ENCODE data around the gene KRT3. TPM values are rescaled to one million over a fixed set of nuclear protein-coding genes. Genes with fewer than 3 reads are reported as not detected.

The KRT3 gene
- total RNA-seq, 2 experiments from 2014 or later, result not detected

DNA sequence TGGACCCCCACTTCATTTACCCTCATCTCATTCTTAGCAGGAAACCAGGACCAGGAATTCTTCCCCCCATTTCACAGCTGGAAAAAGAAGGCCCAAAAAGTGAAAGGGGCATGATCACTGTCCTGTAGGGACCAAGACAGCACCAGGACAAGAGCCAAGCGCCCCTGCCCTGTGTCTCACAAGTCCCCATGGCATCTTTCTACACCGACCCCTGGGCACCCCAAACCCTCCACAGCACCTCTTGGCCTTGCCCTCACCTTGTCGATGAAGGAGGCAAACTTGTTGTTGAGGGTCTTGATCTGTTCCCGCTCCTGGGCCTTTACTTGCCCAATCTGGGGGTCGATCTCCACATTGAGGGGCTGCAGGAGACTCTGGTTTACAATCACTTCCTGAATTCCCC lies 19.5 kb downstream of the KRT3 start:
- H3K9me3 Mint-ChIP-seq, result no peaks in the 10 kb centered on the region
- intact Hi-C loops (cut with micrococcal nuclease), result no loop called here
- H3K27ac Mint-ChIP-seq, result no peak overlapping the region
- H3K36me3 Mint-ChIP-seq (ENCODE audit: low read depth), result no peaks in the 10 kb centered on the region
- CTCF ChIA-PET, result interaction anchor here (0.8 kb wide), 2 partner anchors 89 to 619 kb away, joined by 3 read pairs; no protein-coding TSS in a partner anchor
- no peak overlapping the region for H3K4me3 Mint-ChIP-seq
- TF ChIP-seq, protein P1, sequence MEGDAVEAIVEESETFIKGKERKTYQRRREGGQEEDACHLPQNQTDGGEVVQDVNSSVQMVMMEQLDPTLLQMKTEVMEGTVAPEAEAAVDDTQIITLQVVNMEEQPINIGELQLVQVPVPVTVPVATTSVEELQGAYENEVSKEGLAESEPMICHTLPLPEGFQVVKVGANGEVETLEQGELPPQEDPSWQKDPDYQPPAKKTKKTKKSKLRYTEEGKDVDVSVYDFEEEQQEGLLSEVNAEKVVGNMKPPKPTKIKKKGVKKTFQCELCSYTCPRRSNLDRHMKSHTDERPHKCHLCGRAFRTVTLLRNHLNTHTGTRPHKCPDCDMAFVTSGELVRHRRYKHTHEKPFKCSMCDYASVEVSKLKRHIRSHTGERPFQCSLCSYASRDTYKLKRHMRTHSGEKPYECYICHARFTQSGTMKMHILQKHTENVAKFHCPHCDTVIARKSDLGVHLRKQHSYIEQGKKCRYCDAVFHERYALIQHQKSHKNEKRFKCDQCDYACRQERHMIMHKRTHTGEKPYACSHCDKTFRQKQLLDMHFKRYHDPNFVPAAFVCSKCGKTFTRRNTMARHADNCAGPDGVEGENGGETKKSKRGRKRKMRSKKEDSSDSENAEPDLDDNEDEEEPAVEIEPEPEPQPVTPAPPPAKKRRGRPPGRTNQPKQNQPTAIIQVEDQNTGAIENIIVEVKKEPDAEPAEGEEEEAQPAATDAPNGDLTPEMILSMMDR (IDR thresholded peaks at IDR 0.05), result no peak
- H3K27me3 Mint-ChIP-seq, result no peaks in the 10 kb centered on the region
- POLR2A ChIA-PET, result no interaction called here
- ATAC-seq, result no peak
- H3K4me1 Mint-ChIP-seq (ENCODE audit: low read depth), result no peaks in the 10 kb centered on the region
- no peak for DNase-seq

DNA sequence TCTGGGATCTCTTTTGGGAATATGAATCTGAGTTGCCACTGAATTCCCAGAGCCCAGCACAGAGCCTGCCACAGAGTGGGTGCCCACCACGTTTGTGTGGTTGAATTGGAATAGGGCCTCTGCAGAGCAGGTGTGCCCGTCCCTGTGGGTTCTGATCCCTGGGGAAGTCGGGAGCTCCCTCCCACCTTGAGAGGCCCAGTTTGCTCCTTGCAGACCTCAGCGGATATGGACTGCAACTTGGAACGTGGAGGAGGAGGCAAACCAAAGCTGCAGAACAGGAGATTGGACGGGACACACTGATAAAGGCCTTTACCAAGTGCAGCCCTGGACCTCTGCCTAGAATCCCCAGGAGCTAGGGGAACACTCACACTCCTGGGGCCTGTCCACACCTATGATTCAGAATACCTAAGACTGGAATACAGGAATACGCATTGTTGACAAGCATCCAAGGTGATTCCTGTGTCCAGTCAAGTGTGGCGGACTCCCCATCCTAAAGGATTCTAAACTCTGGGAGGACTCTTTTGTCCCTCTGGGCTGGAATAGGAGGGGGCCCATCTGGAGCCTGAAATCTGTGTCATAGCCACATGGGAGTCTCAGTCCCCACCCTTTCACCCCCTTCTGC lies 21.2 kb downstream of the KRT3 start:
- TF ChIP-seq, protein P1 (IDR thresholded peaks at IDR 0.05), result no peak
- Mint-ChIP-seq H3K4me3 (no peak overlapping the region), H3K27me3 (peaks cover 3% of the 10 kb centered on the region), H3K27ac (no peak overlapping the region), H3K9me3 (no peaks in the 10 kb centered on the region), H3K36me3 (ENCODE audit: low read depth) (no peaks in the 10 kb centered on the region), H3K4me1 (ENCODE audit: low read depth) (no peaks in the 10 kb centered on the region)
- POLR2A ChIA-PET, result interaction anchor here (0.6 kb wide), 1 partner anchor 31 kb away, joined by 3 read pairs; no protein-coding TSS in a partner anchor
- CTCF ChIA-PET, result interaction anchor here (1.6 kb wide), 1 partner anchor 10 kb away, joined by 4 read pairs; no protein-coding TSS in a partner anchor
- intact Hi-C loops (cut with micrococcal nuclease), result no loop called here
- ATAC-seq, result no peak
- DNase-seq, result no peak

DNA sequence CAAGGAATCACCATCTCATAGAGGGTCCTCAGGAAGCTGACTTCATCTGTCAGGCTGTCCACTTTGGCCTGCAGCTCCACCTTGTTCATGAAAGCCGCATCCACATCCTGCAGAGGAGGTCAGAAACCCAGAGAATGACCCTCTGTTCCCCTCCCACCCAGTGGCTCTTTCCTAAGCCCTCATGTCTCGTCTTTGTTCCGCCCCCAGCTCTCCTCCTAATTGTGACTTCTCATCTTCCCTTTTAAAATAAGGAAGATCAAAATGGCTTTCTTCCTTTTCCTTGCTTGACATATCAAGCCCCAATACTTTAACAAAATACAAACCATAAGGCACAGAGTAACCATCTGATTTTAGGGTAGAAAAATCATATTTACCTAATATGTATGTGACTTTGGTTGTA lies 23.1 kb downstream of the KRT3 start:
- TF ChIP-seq, protein P1 (IDR thresholded peaks at IDR 0.05), result no peak

DNA sequence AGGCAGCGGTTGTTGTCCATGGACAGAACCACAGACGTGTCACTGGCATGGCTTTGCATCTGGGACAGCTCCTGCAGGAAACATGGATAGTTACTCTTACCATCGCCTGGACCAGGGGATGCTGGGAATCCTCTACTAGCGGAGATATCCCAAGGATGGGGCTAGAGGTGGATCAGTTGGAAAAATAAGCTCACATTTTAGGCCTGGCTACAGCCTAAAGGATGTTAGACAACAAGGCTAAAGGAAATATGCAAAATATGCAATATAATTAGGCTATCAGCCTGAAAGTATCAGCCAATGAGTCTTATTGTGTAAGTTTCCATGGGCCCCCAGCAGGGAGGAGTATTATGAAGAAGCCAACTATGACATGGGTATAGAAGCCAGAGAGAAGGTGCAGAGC lies 23.7 kb downstream of the KRT3 start:
- Mint-ChIP-seq H3K9me3 (no peaks in the 10 kb centered on the region), H3K4me3 (no peak overlapping the region), H3K27me3 (peaks cover 3% of the 10 kb centered on the region), H3K27ac (no peak overlapping the region), H3K36me3 (ENCODE audit: low read depth) (no peaks in the 10 kb centered on the region), H3K4me1 (ENCODE audit: low read depth) (no peaks in the 10 kb centered on the region)
- intact Hi-C loops (cut with micrococcal nuclease), result no loop called here
- ChIA-PET POLR2A (no interaction called here), CTCF (interaction anchor here (1.1 to 2.1 kb wide), 3 partner anchors 108 to 189 kb away, joined by 3 to 6 read pairs (median 5); no protein-coding TSS in a partner anchor)
- DNase-seq (no peak), ATAC-seq (no peak)
- TF ChIP-seq, protein P1 (IDR thresholded peaks at IDR 0.05), result no peak

More for the DNA sequence above, 23.1 kb downstream of the KRT3 start:
- DNase-seq (no peak), ATAC-seq (no peak)
- Mint-ChIP-seq H3K27me3 (peaks cover 3% of the 10 kb centered on the region), H3K36me3 (ENCODE audit: low read depth) (no peaks in the 10 kb centered on the region), H3K4me3 (no peak overlapping the region), H3K9me3 (no peaks in the 10 kb centered on the region), H3K27ac (no peak overlapping the region), H3K4me1 (ENCODE audit: low read depth) (no peaks in the 10 kb centered on the region)
- intact Hi-C loops (cut with micrococcal nuclease), result no loop called here
- ChIA-PET POLR2A (no interaction called here), CTCF (interaction anchor here (1.8 to 2.1 kb wide), 2 partner anchors 112 to 189 kb away, joined by 5 to 6 read pairs; no protein-coding TSS in a partner anchor)

DNA sequence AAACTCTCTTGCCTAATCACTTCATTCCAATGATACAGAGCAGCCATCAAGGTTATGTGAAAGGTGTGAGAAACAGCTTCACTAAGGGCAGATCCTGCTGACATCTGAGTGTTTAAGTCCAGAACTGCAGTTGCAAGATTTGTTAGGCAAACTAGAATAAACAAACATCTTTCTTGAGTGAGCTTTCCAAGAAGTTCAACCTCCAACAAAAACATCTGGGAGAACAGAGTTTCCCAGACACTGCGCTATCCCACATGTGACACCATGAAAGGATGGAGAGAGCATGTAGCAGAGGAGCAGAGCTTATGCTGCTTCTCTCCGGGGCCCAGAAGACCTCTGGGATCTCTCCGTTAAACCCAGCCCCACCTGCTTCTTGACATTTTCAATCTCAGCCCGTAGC lies 24.4 kb downstream of the KRT3 start:
- intact Hi-C loops (cut with micrococcal nuclease), result no loop called here
- TF ChIP-seq, protein P1 (IDR thresholded peaks at IDR 0.05), result no peak
- Mint-ChIP-seq H3K27me3 (peaks cover 3% of the 10 kb centered on the region), H3K4me3 (no peak overlapping the region), H3K9me3 (no peaks in the 10 kb centered on the region), H3K36me3 (ENCODE audit: low read depth) (no peaks in the 10 kb centered on the region), H3K4me1 (ENCODE audit: low read depth) (no peaks in the 10 kb centered on the region), H3K27ac (no peak overlapping the region)
- DNase-seq, result no peak
- ChIA-PET POLR2A (no interaction called here), CTCF (interaction anchor here (1.1 kb wide), 1 partner anchor 109 kb away, joined by 3 read pairs; no protein-coding TSS in a partner anchor)
- ATAC-seq, result no peak

Data from activated CD8-positive, alpha-beta T cell treated with anti-CD3 and anti-CD28 coated beads for 36 hours (primary cell).